ENCODE data around the gene TYW1B. TPM values are rescaled to one million over a fixed set of nuclear protein-coding genes. Genes with fewer than 3 reads are reported as not detected.
A peak's percentile ranks its signal among the peaks of the same experiment; 100 is the strongest.
"Not testable (repeated sequence)": the region's sequence is repeated elsewhere in the genome, so short reads cannot be mapped to it uniquely, and the experiment has no call there.

The TYW1B gene
- total RNA-seq, 4 donors from 2014 or later = 0.99 to 4.3 (median 1.5) TPM

DNA sequence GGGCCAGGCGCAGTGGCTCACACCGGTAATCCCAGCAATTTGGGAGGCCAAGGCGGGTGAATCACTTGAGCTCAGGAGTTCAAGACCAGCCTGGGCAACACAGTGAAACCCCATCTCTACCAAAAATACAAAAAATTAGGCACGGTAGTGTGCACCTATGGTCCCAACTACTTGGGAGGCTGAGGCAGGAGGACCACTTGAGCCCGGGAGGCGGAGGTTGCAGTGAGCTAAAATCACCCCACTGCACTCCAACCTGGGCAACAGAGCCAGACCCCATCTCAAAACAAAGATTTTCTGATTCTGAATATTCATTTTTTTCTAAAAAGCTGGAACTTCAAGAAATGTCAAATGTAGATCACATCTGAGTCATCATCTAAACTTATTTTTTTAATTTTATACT is 10.3 kb upstream of the TYW1B start:
- intact Hi-C loops (cut with DNase I) = not testable (repeated sequence)
- peaks cover 24 to 67% (median 44%) of the 10 kb centered on the region in 4 donors for H3K36me3 ChIP-seq

DNA sequence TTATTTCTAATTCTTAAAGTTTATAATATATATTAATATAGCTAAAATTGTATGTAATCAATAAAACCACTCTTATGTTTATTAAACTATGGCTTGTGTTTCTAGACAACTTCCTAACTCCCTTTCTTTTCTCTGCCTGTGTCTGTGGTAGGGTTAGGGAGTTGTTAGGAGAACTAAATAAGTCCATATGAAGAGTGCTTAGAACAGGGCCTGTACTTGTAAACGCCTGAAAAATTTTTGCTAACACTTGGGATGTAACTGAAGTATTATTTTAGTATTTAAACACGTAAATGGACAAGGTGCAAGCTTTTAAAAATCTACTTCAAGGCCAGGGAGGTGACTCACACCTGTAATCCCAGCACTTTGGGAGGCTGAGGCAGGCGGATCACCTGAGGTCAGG is 9.3 kb upstream of the TYW1B start:
- WGBS = 87% methylated on average over 3 of the region's 3 CpGs
- H3K36me3 ChIP-seq = peaks cover 33 to 77% (median 54%) of the 10 kb centered on the region in 4 donors

More for the DNA sequence above, 10.3 kb upstream of the TYW1B start:
- not testable (repeated sequence) for DNase-seq (ENCODE audit: extremely low spot score); H3K27ac ChIP-seq (replicated peaks in 1 of 4); H3K4me3 ChIP-seq; H3K9me3 ChIP-seq; H3K4me1 ChIP-seq; H3K27me3 ChIP-seq
- 96% methylated on average over 6 of the region's 6 CpGs for WGBS

DNA sequence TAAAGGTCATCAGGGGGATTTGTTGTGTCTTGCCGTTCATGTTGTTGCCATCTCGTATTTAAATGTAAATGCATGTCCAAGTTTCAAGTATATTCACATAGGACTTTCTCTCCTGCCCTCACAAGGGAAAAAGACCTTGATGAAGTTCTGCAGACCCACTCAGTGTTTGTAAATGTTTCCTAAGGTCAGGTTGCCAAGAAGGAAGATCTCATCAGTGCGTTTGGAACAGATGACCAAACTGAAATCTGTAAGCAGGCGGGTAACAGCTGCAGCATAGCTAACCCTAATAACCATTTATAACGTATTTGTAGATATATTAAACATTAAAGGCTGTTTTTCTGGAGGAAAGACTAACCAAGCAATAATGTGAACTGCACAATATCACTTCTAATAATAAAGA is 2.6 kb upstream of the TYW1B start:
- peak overlapping the region; percentile 61 to 89 (median 74) for H3K4me3 ChIP-seq
- H3K9me3 ChIP-seq; H3K27me3 ChIP-seq; intact Hi-C loops (cut with DNase I); DNase-seq (ENCODE audit: extremely low spot score): not testable (repeated sequence)
- 12% methylated on average over 5 of the region's 5 CpGs for WGBS
- H3K27ac ChIP-seq (replicated peaks in 1 of 4) = peak overlapping the region; percentile 90 to 99 (median 97)
- H3K36me3 ChIP-seq = peaks cover 28 to 49% (median 38%) of the 10 kb centered on the region in 4 donors
- H3K4me1 ChIP-seq = peaks cover 22 to 43% (median 40%) of the 10 kb centered on the region in 4 donors

More for the DNA sequence above, 9.3 kb upstream of the TYW1B start:
- peaks cover 3 to 11% (median 10%) of the 10 kb centered on the region in 4 donors for H3K4me1 ChIP-seq
- intact Hi-C loops (cut with DNase I); H3K27me3 ChIP-seq; DNase-seq (ENCODE audit: extremely low spot score); H3K27ac ChIP-seq (replicated peaks in 1 of 4); H3K4me3 ChIP-seq; H3K9me3 ChIP-seq: not testable (repeated sequence)

DNA sequence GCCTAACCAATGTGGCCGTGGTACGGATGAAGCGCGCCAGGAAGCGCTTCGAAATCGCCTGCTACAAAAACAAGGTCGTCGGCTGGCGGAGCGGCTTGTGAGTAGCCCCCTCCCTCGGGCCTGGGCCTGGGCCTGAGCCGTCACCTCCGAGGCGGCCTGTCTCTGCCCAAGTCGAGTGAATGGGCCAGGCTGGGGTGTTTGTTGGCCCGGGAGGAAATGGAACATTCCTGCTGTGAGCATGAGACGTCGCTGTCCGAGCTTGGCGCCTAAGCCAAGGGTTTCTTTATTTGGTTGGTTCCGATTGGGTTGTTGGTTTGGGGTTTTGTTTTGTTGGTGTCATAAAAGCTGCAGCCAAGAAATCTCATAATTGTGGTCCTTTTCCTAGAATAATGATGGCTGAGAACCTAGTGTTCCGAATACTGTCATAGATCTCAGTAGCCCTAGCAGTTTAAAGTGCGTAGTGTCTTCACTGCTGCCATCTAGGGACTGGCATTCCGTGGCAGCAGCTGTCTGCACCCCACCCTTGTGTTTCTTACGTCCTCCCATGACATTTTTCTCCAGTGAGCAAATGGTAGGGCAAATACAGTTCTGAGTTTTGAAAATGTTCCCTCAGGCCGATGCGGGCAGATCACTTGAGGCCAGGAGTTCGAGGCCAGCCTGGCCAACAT is 1.8 kb upstream of the TYW1B start:
- TF ChIP-seq POLR2A (IDR thresholded peaks at IDR 0.05; ENCODE audit: low read depth) (peak; percentile 11), POLR2AphosphoS5 (IDR thresholded peaks at IDR 0.05) (peak; percentile 73 to 91), EP300 (IDR thresholded peaks at IDR 0.05) (peak; percentile 57)
- TF ChIP-seq, protein P1, sequence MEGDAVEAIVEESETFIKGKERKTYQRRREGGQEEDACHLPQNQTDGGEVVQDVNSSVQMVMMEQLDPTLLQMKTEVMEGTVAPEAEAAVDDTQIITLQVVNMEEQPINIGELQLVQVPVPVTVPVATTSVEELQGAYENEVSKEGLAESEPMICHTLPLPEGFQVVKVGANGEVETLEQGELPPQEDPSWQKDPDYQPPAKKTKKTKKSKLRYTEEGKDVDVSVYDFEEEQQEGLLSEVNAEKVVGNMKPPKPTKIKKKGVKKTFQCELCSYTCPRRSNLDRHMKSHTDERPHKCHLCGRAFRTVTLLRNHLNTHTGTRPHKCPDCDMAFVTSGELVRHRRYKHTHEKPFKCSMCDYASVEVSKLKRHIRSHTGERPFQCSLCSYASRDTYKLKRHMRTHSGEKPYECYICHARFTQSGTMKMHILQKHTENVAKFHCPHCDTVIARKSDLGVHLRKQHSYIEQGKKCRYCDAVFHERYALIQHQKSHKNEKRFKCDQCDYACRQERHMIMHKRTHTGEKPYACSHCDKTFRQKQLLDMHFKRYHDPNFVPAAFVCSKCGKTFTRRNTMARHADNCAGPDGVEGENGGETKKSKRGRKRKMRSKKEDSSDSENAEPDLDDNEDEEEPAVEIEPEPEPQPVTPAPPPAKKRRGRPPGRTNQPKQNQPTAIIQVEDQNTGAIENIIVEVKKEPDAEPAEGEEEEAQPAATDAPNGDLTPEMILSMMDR (IDR thresholded peaks at IDR 0.05) = peak in 2 of 3 experiments; percentile 17 to 24
- Histone ChIP-seq H3K4me1 (peaks cover 22 to 43% (median 40%) of the 10 kb centered on the region in 4 donors), H3K27ac (replicated peaks in 1 of 4) (peak overlapping the region; percentile 90 to 99 (median 97)), H3K36me3 (peaks cover 24 to 41% (median 32%) of the 10 kb centered on the region in 4 donors), H3K4me3 (peak overlapping the region; percentile 61 to 89 (median 74))
- intact Hi-C loops (cut with DNase I) = loop anchor here (5.0 kb wide), 1 partner anchor 87 kb away; no protein-coding TSS in a partner anchor
- H3K9me3 ChIP-seq; DNase-seq (ENCODE audit: extremely low spot score); H3K27me3 ChIP-seq: not testable (repeated sequence)
- 0% methylated on average over 21 of the region's 29 CpGs for WGBS

DNA sequence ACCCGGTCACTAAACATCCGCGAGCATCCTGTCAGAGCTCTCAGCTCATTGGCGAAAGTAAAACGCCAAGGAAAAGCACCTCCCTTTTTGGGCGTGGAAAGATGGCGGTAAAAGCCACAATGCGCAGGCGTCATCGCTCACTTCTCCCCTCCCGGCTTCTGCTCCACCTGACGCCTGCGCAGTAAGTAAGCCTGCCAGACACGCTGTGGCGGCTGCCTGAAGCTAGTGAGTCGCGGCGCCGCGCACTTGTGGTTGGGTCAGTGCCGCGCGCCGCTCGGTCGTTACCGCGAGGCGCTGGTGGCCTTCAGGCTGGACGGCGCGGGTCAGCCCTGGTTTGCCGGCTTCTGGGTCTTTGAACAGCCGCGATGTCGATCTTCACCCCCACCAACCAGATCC is 1.3 kb upstream of the TYW1B start:
- peak overlapping the region; percentile 61 to 89 (median 74) for H3K4me3 ChIP-seq
- intact Hi-C loops (cut with DNase I) = loop anchor here (5.0 kb wide), 1 partner anchor 88 kb away; no protein-coding TSS in a partner anchor

More for the DNA sequence above, 1.3 kb upstream of the TYW1B start:
- TF ChIP-seq POLR2A (IDR thresholded peaks at IDR 0.05; ENCODE audit: low read depth) (peak; percentile 97), POLR2AphosphoS5 (IDR thresholded peaks at IDR 0.05) (peak; percentile 97 to 100)
- TF ChIP-seq, protein P1 (IDR thresholded peaks at IDR 0.05) = peak in 1 of 3 experiments; percentile 27
- Histone ChIP-seq H3K27ac (replicated peaks in 1 of 4) (peak overlapping the region; percentile 90 to 99 (median 97)), H3K4me1 (peaks cover 19 to 47% (median 44%) of the 10 kb centered on the region in 4 donors), H3K36me3 (peaks cover 19 to 36% (median 27%) of the 10 kb centered on the region in 4 donors)
- DNase-seq (ENCODE audit: extremely low spot score) = peak; percentile 99
- not testable (repeated sequence) for H3K9me3 ChIP-seq, H3K27me3 ChIP-seq
- 0% methylated on average over 11 of the region's 36 CpGs for WGBS
